Testis (tissue), 2 donors: ENCODE data around the gene XPNPEP1.

Source experiments
- POLR2A ChIP-seq: fragments of 450-650 bp; IDR thresholded peaks from one replicate; pipeline ENCODE4 v1.6.1; 2017; ENCODE audit warnings: antibody characterized with exemption, mild to moderate bottlenecking, moderate library complexity
- TF ChIP-seq, protein P1 (sequence below), 3 experiments: fragments of 450-650 bp in 2 of 3; fragments of 200-600 bp in 1 of 3; sonication (generic) in 1 of 3; IDR thresholded peaks; one replicate each; pipeline ENCODE4 v1.5.1; 2016 to 2019; ENCODE audit warnings: antibody characterized with exemption in 3 of 3, mild to moderate bottlenecking in 2 of 3, moderate library complexity in 1 of 3

DNA sequence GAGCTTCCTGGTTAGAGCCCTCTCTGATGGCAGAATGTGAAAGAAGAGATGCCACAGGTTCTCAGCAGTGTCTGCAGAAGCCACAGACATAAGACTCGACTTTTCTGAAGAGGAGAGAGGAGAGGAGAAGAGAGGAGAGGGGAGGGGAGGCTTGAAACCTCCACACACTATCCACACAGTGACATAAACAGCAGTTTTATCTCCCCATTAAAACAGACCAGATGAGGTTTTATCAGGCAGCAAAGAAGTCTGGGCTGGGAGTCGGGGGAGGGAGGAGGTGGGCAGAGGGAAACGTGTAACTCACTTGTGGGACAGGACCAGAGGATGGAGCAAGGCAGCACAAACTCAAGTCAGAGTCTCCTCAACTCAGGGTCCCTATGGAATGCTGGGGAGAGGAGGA, 76.5 kb downstream of the XPNPEP1 start:
- TF ChIP-seq POLR2A, result no peak
- TF ChIP-seq, protein P1, sequence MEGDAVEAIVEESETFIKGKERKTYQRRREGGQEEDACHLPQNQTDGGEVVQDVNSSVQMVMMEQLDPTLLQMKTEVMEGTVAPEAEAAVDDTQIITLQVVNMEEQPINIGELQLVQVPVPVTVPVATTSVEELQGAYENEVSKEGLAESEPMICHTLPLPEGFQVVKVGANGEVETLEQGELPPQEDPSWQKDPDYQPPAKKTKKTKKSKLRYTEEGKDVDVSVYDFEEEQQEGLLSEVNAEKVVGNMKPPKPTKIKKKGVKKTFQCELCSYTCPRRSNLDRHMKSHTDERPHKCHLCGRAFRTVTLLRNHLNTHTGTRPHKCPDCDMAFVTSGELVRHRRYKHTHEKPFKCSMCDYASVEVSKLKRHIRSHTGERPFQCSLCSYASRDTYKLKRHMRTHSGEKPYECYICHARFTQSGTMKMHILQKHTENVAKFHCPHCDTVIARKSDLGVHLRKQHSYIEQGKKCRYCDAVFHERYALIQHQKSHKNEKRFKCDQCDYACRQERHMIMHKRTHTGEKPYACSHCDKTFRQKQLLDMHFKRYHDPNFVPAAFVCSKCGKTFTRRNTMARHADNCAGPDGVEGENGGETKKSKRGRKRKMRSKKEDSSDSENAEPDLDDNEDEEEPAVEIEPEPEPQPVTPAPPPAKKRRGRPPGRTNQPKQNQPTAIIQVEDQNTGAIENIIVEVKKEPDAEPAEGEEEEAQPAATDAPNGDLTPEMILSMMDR (IDR thresholded peaks at IDR 0.05), result no peak
